GM20431 (cell line): ENCODE data around the gene MAN2B2.
"Not testable (repeated sequence)": the region's sequence is repeated elsewhere in the genome, so short reads cannot be mapped to it uniquely, and the experiment has no call there.

Experiments used
- in situ Hi-C: fragments of 300-500 bp; cut with MseI, MboI; formaldehyde crosslinking; loops from one replicate; pipeline ENCODE4 v1.15.0; 2020; ENCODE audit warnings: low sequenced_read_pairs; ENCODE audit not compliant: unreplicated experiment

MAN2B2 gene

DNA sequence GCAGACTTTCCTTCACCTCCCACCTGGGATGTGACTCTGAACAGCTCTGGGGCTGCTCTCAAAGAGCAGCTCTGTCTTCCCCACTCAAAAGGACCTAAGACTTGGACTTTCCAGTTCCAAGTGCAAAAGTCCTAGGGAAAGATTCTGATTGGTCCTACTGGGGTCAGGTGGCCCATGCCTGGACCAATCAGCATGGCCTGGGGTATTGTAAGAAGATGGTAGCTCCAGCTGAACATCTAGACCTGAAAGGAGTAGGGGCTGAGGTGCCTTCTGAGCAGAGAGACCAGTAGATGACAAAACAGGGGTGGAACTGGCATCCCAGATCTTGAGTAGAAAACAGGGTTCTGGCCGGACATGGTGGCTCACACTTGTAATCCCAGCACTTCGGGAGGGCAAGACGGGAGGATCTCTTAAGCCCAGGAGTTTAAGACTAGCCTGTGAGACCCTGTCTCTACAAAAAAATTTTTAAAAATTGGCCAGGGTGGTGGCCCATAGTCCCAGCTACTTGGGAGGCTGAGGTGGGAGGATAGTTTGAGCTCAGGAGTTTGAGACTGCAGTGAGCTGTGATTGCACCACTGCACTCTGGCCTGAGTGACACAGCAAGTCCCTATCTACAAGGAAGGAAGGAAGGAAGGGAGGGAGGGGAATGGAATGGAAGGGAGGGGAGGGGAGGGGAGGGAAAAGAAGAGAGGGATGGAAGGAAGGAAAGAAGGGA lies 38.1 kb downstream of the MAN2B2 start:
- in situ Hi-C loops = no loop called here

DNA sequence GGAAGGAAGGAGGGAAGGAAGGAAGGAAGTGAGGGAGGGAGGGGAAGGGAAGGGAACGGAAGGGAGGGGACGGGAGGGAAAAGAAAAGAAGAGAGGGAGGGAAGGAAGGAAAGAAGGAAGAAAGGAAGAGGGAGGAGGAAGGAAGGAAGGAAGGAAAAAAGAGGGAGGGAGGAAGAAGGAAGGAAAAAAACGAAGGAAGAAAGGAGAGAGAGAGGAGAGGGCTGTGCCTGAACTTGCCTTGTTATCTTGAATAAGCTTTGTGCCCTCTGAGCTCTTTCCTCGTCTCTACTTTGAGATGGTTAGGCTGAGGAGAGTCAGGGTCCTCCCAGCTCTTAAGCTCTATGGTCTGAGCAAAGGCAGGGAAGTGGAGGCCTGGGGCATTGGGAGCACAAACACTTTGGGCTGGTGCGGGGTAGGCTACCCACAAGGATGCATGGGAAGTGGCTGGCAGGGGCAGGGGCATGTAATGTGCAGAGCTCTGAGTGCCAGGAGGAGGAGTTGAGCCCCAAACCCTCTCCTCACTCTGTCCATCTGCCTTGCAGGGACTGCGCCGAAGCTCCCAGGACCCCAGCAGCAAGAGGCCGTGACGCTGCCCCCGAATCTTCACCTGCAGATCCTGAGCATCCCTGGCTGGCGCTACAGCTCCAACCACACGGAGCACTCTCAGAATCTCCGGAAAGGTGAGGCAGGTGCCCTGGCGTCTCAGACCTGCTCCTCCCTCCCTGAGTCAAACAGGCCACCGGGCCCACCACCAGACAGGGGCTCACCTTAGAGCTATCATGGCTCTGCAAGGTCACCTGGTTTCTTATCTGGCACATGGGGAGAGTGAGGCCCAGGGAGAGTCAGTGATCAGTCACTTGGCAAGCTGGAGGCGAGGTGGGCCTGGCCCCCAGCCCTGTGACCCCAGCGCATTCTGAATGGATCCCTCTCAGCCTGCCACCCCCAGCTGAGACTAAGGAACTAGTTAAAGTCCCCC lies 39.0 kb downstream of the MAN2B2 start:
- in situ Hi-C loops = no loop called here

DNA sequence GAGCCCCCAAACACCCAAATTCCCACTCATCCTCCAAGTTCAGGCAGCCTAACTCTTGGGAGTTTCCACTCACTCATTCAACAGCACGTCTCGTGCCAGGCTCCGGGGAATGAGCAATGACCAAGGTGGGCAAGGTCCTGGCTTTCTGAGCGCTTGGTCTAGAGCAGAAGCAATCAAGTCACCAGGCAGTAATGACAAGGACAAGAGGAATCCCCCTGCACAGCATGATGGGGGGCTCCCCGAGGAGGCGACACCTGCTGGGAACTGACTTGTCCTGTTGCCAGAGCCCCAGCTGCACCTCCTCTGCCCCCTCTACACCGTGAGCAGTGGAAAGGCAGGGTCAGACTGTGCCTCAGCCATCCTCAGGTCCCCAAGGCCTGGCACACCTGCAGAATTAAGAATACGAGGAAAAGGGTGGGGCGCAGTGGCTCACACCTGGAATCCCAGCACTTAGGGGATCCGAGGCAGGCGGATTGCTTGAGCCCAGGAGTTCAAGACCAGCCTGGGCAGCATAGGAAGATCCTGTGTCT lies 39.8 kb downstream of the MAN2B2 start:
- in situ Hi-C loops = no loop called here

DNA sequence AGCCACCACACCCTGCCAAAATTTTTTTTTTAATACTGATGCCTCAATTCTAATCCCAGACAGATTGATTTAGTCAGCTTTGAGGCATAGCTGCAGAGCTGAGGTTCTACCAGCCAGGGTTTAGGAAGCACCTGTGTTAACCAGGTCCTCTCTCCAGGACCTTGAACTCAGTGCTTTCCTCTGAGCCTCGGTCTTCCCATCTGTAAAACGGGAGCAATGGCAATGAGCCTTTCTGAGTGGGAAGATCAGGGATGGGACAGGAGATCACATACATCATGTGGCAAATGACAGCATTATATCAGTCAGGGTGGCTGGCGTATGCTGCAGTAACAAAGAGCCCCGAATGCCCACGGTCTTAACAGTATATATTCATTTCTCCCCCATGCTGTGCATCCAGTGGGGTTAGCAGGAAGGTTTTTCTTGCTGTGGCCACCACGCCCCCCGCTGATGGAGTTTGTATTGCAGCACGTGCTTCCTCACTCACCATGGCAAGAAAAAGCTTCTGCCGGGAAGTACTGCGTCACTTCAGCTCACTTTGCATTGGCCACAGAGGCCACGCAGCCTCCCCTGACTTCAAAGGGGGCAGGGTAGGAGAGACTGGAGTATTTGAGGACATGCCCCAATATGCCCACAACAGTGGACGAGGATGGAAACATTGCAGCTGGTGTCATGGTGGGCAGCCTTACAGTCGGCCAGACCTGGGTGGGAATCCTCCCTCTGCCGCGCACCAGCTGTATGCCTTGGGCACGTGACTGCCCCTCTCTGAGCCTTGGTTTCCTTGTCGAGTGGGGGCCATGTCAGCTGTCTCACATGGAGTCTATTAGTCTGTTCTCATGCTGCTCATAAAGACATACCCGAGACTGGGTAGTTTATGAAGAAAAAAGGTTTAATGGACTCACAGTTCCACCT lies 41.4 kb downstream of the MAN2B2 start:
- in situ Hi-C loops = no loop called here

DNA sequence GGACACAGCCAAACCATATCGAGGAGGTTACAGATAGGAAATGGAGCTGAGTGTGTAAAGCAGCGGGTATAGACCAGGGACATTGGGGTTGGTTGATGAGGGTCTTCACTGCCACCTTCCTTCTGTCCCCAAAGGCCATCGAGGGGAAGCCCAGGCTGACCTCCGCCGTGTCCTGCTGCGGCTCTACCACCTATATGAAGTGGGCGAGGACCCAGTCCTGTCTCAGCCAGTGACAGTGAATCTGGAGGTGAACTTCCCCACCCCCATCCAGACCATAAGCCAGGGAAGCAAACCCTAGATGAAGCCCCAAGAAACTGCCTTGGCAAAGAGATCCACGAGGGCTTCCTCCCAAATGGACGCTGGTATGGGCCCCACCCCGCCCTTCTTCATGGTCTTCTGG lies 42.3 kb downstream of the MAN2B2 start:
- in situ Hi-C loops = no loop called here

DNA sequence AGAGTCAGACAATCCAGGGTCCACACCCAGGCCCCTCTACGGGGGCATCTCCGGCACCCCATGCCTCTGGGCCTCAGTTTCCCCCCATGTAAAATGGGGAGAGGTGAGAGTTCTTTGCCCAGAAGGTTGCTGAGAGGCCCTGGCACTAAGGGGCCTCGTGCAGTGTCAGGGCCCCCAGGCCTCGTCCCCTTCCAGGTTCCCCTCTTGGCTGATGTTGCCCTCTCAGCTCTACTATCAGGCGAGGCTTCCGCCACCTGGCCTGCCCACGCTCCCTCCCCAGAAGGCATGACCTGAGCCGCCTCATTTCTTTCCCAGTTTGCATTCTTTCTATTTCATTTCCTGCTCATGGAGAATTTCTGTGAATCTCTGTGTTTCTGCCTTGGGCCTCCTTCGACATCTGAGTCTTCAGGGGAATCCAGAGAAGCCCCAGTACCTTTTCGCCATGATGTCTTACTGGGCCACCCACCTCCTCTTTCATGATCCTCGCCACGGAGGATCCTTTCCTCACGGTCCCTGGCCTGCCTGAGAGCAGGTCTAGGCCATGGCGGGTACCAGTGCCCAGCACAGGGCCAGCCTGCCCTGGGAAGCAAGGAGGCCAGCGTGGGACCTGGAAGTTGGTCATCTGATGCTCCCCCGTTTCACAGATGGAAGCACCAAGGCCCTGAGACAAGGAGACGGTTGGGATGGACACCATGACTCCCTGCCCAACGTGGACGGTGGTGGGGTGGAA lies 43.6 kb downstream of the MAN2B2 start:
- in situ Hi-C loops = no loop called here

DNA sequence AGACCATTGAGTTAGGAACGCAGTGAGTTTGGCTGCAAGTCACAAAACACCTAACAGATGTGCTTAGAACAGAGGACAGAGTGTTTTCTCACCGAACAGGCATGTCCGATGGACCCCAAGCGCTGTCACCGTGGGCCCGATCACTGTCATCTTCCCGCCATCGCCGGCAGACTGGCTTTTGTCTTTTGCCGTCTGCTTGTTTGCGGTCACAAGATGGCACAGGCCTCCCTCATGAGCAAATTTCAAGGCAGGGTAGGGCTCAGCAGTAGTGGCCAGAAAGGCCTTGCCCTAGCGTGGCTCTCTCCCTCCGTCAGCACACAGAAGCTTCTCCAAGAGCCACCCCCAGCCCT lies 44.1 kb downstream of the MAN2B2 start:
- in situ Hi-C loops = no loop called here

DNA sequence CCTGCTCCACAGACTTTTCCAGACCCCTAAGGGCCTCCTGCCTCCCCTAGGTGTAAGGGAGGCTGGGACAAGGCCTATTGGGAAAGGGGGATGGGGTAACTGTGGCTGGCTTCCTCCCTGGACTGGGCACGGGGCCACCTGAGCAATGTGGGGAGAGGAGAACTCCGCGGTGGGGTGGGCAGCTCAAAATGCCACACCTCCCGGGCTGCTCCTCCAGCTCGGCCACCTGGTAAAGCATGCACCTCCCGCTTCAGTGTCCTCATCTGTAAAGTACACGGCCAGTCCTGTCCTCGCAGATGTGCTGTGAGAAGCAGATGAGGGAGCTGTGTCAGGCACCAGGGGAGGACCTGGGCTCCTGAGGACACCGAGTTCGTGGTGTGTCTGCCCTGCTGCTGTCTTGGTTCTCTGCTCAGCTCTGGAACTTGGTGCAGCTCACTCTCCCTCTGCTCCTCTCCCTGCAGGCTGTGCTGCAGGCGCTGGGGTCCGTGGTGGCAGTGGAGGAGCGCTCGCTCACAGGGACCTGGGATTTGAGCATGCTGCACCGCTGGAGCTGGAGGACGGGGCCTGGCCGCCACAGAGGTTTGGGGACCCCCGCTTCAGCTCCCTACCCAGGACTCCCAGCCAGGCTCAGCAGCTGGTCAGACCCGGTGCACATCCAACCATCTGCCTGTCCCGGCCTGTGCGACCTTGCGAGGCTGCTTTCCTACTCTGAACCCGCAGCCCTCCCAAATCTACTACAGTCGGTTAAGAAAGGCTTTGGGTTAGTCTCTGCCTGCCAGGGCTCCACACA lies 44.7 kb downstream of the MAN2B2 start:
- in situ Hi-C loops = no loop called here

DNA sequence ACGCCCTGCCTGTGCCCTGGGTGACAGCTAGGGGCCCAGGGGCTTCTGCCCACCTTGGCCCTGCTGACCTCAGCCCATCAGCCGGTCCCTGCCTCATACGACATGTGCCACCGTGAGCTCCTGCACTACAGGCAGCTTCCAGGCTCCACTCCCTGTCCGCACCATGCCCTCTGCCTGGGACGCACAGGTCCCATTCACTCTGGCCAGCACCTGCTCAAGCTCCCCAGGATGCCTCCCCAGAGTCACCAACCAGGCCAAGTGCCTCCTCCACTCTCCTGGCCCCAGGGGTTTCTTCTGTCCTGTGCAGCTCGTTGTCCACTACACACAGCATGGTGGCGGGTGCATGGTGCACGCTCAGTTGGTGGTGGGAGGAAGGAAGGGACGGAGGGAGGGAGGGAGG lies 45.3 kb downstream of the MAN2B2 start:
- in situ Hi-C loops = no loop called here

DNA sequence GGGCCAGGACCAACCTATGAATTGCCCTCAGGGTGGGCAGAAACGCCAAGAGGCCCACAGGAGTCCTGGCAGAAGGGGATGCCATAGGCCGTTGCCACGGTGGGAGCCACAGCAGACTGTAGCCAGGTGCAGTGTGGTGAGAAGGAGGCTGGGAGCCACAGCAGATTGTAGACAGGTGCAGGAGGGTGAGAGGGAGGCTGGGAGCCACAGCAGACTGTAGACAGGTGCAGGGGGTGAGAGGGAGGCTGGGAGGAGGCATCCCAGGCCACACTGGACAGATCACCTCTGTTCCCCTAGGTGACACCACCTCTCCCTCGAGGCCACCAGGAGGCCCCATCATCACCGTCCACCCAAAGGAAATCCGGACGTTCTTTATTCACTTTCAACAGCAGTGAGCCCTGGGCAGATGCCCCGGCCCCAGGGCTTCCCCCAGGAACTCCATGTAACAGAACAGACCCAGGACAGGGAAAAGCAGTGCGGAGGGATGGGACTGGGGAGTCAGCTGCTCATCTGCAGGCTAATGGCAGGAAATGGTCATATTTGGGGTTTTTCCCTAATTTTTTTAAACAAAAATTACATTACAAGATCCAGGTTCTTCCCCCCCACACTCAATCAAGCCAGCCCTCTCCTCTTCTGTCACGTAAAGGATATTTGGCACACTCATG lies 46.0 kb downstream of the MAN2B2 start:
- in situ Hi-C loops = no loop called here

DNA sequence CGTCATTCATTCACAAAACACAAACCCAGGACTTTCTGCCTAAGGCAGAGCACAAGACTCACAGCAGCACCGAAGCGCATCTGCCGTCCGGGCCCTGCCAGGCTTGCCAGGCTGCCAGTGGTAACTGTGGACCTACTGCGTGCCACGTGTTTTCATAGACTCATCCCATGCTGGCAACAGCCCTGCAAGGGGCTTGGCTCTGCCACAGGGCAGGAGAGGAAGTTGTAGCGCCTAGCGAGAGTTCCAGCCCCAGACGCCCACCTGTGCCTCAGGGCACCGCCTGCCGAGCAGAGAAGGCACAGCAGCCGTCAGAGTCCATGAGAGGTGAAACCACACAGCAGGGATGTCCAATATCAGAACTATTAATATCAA lies 46.6 kb downstream of the MAN2B2 start:
- in situ Hi-C loops = no loop called here

DNA sequence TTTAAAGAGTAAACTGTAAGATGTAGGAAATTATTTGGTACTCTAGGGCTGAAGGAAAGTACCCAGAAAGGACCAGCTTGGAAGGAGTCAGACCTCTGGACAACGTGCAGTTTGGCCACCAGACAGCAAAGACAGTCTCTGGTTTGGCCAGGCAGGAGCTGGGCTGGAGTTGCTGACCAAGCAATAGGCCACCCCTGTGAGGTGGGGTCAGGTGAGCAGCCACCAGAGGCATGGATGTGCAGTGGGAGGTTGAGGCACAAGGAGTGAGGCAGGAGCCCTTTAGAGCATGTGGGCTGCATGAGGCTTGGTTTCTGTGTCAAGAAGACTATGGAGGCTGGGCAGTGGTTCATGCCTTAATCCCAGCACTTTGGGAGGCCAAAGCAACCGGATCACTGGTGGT lies 47.8 kb downstream of the MAN2B2 start:
- in situ Hi-C loops = no loop called here

DNA sequence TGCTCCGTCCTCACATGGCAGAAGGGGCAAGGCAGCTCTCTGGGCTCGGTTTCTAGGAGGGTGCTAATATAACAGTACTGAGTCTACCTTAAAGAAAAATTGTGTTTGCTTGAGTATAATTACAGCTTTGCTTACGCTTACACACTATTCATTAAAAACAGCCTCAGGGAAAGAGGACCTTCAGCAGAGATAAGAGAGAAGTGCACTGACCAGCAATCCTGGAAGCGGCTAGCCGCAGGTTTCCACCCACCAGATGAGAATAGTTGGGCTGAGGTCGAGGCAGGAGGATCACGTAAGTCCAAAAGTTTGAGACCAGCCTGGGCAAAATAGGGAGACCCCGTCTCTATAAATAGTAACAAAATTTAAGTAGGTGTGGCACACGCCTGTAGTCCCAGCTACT lies 50.3 kb downstream of the MAN2B2 start:
- in situ Hi-C loops = no loop called here

DNA sequence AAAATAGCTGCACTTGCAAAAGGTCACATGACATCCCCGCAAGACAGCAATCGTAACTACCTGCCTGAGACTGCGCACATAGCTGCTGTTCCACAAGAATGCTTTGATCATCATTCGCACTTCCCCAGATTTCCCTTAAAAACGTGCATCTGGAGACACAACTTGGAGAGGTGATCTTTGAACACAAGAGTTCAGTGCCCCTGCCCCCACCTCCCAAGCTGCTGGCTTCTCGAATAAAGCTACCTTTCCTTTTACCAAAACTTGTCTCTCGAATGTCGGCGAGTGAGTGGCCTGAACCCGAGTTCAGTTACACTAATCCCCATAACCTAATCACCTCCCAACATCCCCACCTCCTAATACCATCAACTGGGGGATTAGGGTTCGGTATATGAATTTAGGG lies 51.1 kb downstream of the MAN2B2 start:
- in situ Hi-C loops = no loop called here

DNA sequence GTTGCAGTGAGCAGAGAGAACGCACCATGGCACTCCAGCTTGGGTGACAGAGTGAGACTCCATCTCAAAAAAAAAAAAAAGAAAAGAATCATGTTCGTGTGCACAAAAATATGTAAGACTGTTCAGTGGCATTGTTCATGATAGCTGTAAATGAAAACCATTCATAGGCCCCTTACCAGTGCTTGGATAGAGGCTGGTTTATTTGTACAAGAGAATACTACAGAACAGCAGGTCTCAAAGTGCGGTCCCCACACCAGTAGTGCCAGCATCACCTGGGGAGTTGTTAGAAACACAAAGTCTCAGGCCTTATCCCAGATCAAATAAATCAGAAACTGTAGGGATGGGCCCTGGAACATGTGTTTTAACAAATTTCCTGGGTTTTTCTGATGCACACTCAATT lies 52.8 kb downstream of the MAN2B2 start:
- in situ Hi-C loops = no loop called here

DNA sequence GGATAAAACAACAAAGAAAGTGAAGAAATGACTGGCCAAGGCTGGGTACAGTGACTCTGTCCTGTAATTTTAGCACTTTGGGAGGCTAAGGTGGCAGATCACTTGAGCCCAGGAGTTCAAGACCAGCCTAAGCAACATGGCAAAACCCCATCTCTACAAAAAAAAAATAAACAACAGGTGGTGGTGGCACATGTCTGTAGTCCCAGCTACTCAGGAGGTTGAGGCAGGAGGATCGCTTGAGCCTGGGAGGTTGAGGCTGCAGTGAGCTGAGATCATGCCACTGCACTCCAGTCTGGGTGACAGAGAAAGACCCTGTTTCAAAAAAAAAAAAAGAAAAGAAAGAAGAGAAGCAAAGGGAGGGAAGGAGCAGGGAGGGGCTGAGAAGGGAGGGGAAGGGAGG lies 53.5 kb downstream of the MAN2B2 start:
- in situ Hi-C loops = not testable (repeated sequence)

DNA sequence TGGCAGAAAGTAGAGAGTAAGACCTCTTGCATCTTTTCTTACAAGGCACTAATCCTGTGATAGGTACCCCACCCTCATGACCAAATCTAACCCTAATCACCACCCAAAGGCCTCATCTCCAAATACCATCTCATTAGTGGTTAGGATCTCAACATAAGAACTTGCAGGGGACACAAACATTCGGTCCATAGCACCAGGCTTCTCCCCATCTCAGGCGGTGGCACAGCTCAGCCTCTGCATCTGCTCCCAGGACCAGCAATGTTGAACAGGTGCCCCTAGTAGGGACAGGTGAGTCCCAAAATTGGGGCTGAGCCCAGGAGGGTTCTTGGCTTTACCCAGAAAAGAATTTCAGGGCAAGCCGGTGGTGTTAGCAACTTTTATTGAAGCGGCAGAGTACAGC lies 57.1 kb downstream of the MAN2B2 start:
- in situ Hi-C loops = no loop called here

DNA sequence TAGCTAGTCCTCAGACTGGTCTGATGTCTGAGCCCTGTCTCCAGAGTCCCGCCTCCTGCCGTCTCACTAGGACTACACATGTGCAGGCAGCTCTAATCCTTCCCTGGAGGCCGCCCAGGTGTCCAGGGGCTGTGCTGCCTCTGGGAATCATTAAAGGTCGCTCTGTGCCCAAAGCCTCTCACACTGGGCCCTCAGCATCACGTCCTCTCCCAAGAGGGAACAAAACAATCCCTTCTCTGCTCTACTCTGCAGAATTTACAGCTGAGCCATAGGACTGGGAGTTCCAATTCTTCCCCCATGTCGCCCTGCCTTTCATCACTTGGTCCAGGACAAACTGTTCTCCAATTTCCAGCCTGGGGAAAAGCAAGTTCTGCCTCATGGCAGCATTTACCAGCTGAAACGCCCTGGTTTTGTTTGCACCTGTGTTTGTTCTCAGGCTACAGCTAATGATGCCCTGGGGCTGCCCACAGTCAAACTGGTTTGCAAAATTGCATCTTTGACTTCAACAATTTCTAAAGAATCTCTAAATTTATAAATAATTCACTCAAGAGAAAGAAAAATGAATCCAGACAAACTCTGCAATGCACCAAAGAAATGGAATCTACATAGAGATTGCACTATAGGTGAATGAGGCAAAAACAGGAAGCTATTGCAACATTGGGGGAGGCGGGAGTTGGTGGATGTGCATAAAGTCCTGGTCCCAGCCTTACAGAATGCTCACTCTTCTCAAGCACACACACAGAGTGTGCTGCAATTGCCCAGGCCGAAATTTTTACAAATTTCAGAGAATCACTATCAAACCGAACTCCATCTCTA lies 58.3 kb downstream of the MAN2B2 start:
- in situ Hi-C loops = no loop called here
